HL-60 (cell line): ENCODE data around the gene ANKRD31.

ENCODE experiments used
- CTCF ChIP-seq: IDR thresholded peaks from one replicate; pipeline ENCODE4 v1.5.1; 2011; ENCODE audit warnings: low read length, control low read depth, inconsistent platforms; ENCODE audit not compliant: insufficient read depth
- POLR2AphosphoS5 ChIP-seq: IDR thresholded peaks from 2 replicates; pipeline ENCODE4 v1.6.1; 2012; ENCODE audit warnings: low read depth

DNA sequence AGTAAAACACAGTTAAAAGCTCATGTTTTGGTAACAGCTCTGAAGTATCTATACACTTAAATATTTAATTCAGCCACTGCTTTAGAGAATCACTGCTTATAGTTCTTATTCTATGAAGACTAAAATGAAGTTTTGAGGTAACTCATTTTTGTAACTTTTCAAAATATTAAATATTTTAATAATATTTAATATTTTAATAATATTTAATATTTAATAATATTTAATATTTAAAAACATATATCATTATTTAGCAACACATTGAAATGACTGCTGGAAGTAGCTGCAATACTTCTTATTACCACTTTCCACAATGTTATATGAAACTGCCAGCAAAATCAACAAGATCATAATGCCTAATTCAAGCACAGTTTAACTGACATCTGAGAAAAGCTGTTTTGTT is 165.6 kb downstream of the ANKRD31 start:
- TF ChIP-seq CTCF (no peak), POLR2AphosphoS5 (no peak)
